Effector memory CD4-positive, alpha-beta T cell (primary cell): Measurements from ENCODE around the gene DDAH1.

ENCODE experiments used
- DNase-seq, 3 donors: peaks; one replicate each; pipeline ENCODE4 v3.0.0-alpha.2; 2020
- H3K27ac ChIP-seq: 2 replicates; pipeline ENCODE4 v1.7.0; 2013; ENCODE audit warnings: mild to moderate bottlenecking, low read length, moderate library complexity; ENCODE audit not compliant: insufficient read depth, poor library complexity, severe bottlenecking
- H3K27me3 ChIP-seq: replicated peaks from 2 replicates; pipeline ENCODE4 v1.7.0; 2013; ENCODE audit warnings: mild to moderate bottlenecking, low read length; ENCODE audit not compliant: insufficient read depth, control insufficient read depth, poor library complexity, severe bottlenecking
- H3K36me3 ChIP-seq: 2 replicates; pipeline ENCODE4 v1.7.0; 2013; ENCODE audit warnings: mild to moderate bottlenecking, low read length, moderate library complexity; ENCODE audit not compliant: control insufficient read depth, insufficient read depth
- H3K4me1 ChIP-seq: 2 replicates; pipeline ENCODE4 v1.7.0; 2013; ENCODE audit warnings: low read length, mild to moderate bottlenecking; ENCODE audit not compliant: control insufficient read depth, insufficient read depth, poor library complexity, severe bottlenecking
- H3K4me3 ChIP-seq: 2 replicates; pipeline ENCODE4 v1.7.0; 2013; ENCODE audit warnings: low read length, low read depth, mild to moderate bottlenecking; ENCODE audit not compliant: insufficient read depth, poor library complexity, severe bottlenecking
- H3K9me3 ChIP-seq: 2 replicates; pipeline ENCODE4 v1.7.0; 2013; ENCODE audit warnings: mild to moderate bottlenecking, low read length, moderate library complexity; ENCODE audit not compliant: control insufficient read depth

The DDAH1 gene

DNA sequence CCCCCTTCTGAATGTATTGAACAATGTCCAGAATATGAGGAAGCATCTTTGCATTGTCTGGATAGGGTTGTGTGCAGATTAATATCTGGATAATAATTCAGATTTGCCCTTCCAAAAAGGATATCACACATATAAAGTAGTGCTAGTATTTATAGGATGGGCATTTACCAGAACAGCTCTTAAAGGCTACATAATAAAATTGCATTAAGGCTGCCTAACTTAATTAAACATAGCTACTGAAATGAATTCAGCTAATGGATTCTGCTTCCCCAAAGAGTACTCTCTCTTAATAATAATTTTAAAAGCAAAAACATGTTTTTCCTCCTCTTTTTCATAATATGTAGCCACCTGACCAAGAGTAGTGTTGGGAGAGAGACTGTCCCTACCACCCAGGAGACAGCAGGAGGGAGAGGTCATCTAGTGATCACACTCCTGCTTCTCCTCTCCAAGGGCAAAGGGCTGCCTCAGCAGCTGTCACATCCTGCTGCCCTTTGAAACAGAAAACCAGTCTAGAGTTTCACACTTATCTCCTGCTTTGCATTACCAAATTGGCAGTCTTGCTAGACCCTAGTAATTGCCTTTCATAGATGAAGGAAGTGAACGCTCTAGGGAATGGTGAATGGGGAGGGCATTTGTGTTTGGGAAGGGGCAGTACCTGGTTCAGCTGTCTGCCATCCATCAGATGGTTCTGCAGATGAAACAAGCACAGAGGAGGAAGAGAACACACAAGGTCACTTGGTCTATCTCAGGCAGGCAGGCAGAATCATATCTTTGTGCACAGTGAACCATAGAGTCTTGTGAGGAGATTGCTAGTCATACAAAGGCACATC lies 29.3 kb upstream of the DDAH1 start:
- Histone ChIP-seq H3K4me1 (no peaks in the 10 kb centered on the region), H3K4me3 (no peak overlapping the region), H3K27ac (no peak overlapping the region), H3K27me3 (no peaks in the 10 kb centered on the region), H3K9me3 (no peaks in the 10 kb centered on the region), H3K36me3 (no peaks in the 10 kb centered on the region)
- no peak for DNase-seq

DNA sequence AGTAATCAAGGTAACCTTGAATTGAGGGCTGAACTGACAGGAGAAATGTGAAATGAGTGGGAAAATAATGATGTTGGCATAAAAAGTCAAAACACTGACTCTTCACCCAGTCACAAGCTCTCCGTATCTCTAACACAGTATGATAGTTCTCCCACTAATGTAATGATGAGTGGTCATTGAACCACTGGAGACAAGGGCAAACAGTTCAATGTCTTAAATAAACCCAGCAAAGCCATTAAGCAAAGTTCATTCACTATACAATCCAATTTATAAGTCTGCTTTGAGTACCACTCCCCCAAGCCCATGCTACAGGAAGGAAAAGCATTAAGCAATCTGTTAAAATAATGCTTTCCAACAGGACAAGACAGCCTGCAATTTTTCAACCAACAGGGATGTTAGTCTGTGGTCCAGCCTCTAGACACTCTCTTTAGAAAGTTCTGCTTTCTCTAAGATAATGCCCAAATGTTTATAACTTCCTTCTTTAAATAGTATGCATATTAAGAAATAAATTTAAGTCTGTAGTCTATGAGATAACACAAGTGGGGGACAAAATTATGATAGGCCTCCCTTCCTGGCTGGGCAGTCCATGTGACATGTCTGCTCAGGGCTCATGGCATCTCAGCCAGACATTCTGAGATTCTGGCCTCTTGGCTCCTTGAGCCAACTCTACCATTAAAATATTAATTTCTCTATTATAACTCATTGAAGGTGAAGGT lies 25.5 kb upstream of the DDAH1 start:
- H3K36me3 ChIP-seq: no peaks in the 10 kb centered on the region
- no peaks in the 10 kb centered on the region for H3K4me1 ChIP-seq
- no peaks in the 10 kb centered on the region for H3K9me3 ChIP-seq
- H3K27me3 ChIP-seq: no peaks in the 10 kb centered on the region
- H3K27ac ChIP-seq: no peak overlapping the region
- no peak overlapping the region for H3K4me3 ChIP-seq
- no peak for DNase-seq

DNA sequence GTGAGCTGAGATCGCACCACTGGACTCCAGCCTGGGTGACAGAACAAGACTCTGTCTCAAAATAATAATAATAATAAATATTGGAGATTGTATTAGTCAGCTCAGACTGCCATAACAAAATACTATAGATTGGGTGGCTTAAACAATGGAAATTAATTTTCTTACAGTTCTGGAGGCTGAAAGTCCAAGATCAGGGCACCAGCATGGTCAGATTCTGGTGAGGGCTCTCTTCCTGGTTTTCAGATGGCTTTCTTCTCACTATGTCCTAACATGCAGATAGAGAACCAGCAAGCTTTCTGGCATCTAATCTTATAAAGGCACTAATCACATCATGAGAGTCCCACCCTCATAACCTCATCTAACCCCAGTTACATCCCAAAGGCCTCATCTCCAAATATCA lies 23.2 kb upstream of the DDAH1 start:
- Histone ChIP-seq H3K27me3 (no peaks in the 10 kb centered on the region), H3K9me3 (no peaks in the 10 kb centered on the region), H3K27ac (no peak overlapping the region), H3K4me1 (no peaks in the 10 kb centered on the region), H3K4me3 (no peak overlapping the region), H3K36me3 (no peaks in the 10 kb centered on the region)
- no peak for DNase-seq

DNA sequence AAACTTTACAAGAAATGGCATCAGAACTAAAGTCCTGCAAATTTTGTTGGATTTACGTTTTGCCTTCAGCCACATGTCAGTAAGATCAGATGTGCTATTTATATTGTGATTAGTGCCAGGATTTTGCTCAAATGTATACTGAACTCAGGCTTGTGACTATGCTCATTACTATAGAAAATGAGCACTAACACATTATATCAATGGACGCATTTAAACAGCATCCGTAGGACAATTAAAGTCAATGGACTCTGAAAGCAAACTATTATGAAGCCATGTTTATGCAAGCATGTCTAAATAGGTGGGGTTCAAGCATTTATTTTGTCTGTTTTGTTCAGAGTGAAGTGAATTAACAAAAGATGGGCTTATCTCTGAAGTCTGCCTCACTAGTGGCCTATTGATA lies 20.6 kb upstream of the DDAH1 start:
- H3K4me1 ChIP-seq: no peaks in the 10 kb centered on the region
- H3K27me3 ChIP-seq: no peaks in the 10 kb centered on the region
- no peak overlapping the region for H3K4me3 ChIP-seq
- no peaks in the 10 kb centered on the region for H3K36me3 ChIP-seq
- H3K27ac ChIP-seq: no peak overlapping the region
- H3K9me3 ChIP-seq: no peaks in the 10 kb centered on the region
- no peak for DNase-seq

DNA sequence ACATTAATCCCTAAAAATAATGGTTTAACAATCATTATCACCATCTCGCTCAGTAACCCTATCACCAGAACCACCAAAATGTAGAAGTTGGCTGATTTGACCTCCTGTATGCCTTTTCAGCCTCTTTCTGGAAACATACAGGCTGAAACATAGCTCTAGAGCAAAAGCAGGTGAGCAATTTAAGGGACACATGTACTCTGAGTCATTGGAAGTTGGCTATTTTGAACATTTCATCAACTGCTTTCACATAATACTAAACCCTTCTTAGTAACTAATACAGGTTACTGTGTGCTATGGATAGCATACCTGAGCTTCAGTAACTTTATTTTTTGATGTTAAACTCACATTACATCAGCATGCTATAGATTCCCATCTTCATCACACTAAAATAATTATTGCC lies 19.8 kb upstream of the DDAH1 start:
- Histone ChIP-seq H3K27me3 (no peaks in the 10 kb centered on the region), H3K36me3 (no peaks in the 10 kb centered on the region), H3K9me3 (no peaks in the 10 kb centered on the region), H3K4me1 (no peaks in the 10 kb centered on the region), H3K27ac (no peak overlapping the region), H3K4me3 (no peak overlapping the region)
- no peak for DNase-seq

DNA sequence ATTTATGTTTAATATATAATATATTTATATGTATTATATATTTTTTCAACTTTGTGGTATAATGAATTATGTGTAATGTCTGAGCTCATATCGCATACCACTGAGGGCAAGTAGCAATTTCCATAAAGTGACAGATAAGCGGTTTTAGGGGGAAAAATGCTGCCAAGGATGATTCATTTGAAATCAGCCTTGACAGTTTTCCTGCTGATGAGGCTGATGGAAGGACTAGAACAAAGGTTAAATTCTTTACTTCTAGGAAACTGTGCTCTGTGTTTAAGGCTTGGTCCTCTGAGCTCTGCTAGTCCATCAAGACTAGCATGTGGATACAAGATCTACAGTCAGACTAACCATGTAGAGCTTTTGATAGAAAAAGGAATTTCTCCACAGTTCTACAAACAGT lies 19.3 kb upstream of the DDAH1 start:
- Histone ChIP-seq H3K4me1 (no peaks in the 10 kb centered on the region), H3K9me3 (no peaks in the 10 kb centered on the region)
- DNase-seq: no peak

DNA sequence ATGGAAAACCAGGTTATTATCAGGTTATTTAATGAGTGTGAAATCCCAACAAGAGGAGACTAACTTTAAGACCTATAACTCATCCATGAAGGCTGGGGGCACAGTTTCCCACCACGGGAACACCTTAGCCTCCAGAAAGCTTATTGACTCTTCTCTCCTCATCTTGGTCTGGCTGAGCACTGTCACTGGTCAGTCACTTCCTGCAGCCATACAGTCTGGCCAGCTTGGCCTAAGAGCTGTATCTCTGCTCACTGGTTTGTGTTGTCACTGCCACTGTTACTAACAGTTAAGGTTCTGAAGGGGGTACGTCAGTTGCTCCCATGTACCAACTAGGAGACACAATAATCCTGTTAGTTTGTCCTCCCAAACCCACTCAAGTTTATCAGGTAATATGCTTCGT lies 16.7 kb upstream of the DDAH1 start:
- Histone ChIP-seq H3K9me3 (no peaks in the 10 kb centered on the region), H3K27me3 (no peaks in the 10 kb centered on the region), H3K4me1 (no peaks in the 10 kb centered on the region), H3K27ac (no peak overlapping the region), H3K4me3 (no peak overlapping the region), H3K36me3 (no peaks in the 10 kb centered on the region)
- DNase-seq: no peak

More for the DNA sequence above, 19.3 kb upstream of the DDAH1 start:
- Histone ChIP-seq H3K4me3 (no peak overlapping the region), H3K27me3 (no peaks in the 10 kb centered on the region), H3K36me3 (no peaks in the 10 kb centered on the region), H3K27ac (no peak overlapping the region)

DNA sequence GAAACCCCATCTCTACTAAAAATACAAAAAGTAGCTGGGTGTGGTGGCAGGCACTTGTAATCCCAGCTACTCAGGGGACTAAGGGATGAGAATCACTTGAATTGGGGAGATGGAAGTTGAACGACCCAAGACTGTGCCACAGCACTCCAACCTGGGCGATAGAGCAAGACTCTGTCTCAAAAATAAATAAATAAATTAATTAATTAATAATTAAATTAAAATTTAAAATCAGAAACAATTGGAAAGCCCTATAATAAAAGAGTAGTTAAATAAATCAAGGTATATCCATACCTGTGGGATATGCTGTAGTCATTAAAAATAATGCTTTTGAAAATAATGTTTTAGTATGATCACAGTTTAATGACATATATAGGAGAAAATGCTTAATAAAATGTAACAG lies 15.6 kb upstream of the DDAH1 start:
- no peaks in the 10 kb centered on the region for H3K27me3 ChIP-seq
- no peak for DNase-seq
- no peaks in the 10 kb centered on the region for H3K36me3 ChIP-seq
- H3K4me3 ChIP-seq: no peak overlapping the region
- no peak overlapping the region for H3K27ac ChIP-seq
- H3K9me3 ChIP-seq: no peaks in the 10 kb centered on the region
- no peaks in the 10 kb centered on the region for H3K4me1 ChIP-seq

DNA sequence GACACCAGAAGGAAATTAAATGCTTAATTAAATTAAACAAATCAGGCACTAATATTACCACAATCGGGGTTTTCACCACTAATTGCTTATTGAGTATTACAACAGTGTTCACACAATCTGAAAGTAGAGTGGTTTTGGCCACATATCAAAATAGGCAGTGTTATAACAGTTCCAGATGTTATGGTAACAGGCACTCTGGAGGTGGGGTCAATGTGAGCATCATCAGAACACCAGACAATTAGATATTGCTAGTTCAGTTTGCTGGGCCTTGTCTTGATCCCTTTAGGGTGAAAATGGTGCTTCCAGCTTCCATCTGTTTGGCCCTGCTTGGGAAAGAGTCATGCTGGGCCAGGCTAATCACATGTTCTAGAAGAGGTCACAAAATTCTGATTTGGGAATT lies 14.5 kb upstream of the DDAH1 start:
- H3K27ac ChIP-seq: no peak overlapping the region
- no peaks in the 10 kb centered on the region for H3K27me3 ChIP-seq
- H3K9me3 ChIP-seq: no peaks in the 10 kb centered on the region
- DNase-seq: no peak
- no peaks in the 10 kb centered on the region for H3K36me3 ChIP-seq
- no peak overlapping the region for H3K4me3 ChIP-seq
- no peaks in the 10 kb centered on the region for H3K4me1 ChIP-seq

DNA sequence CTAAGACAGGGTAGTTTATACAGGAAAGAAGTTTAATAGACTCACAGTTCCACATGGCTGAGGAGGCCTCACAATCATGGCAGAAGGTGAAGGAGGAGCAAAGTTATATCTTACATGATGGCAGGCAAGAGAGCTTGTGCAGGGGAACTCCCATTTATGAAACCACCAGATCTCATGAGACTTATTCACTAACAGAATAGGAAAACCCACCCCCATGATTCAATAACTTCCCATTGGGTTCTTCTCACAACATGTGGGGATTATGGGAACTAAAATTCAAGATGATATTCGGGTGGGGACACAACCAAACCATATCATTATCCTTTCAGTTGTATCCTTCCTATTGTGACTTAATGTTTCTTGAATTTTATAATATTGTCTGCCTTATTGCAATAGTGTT lies 13.4 kb upstream of the DDAH1 start:
- no peaks in the 10 kb centered on the region for H3K9me3 ChIP-seq
- no peak for DNase-seq
- H3K4me1 ChIP-seq: no peaks in the 10 kb centered on the region
- no peak overlapping the region for H3K27ac ChIP-seq
- no peaks in the 10 kb centered on the region for H3K27me3 ChIP-seq
- no peaks in the 10 kb centered on the region for H3K36me3 ChIP-seq
- no peak overlapping the region for H3K4me3 ChIP-seq
